Fibroblast of pulmonary artery (primary cell): ENCODE data around the gene EP400.

ENCODE experiments used
- DNase-seq: peaks from one replicate; pipeline ENCODE4 v3.0.0-alpha.2; 2010; ENCODE audit warnings: low read depth
- H3K4me3 ChIP-seq: replicated peaks from 2 replicates; pipeline ENCODE4 v1.5.1; 2011; ENCODE audit warnings: low read depth, mild to moderate bottlenecking, control low read depth, low read length, moderate library complexity
- CTCF ChIP-seq: IDR thresholded peaks from 2 replicates; pipeline ENCODE4 v1.5.1; 2011; ENCODE audit warnings: mild to moderate bottlenecking, control low read depth, low read length, inconsistent platforms; ENCODE audit errors: missing control alignments

The EP400 gene

GRCh38 chr12:132055535-132056096 is 105.9 kb downstream of the EP400 start:
- H3K4me3 ChIP-seq: no peak overlapping the region
- no peak for TF ChIP-seq CTCF

GRCh38 chr12:132056320-132056719 is 106.6 kb downstream of the EP400 start:
- no peak for DNase-seq
- no peak overlapping the region for H3K4me3 ChIP-seq
- TF ChIP-seq CTCF: no peak

More at GRCh38 chr12:132055535-132056096, 105.9 kb downstream of the EP400 start:
- no peak for DNase-seq

GRCh38 chr12:132056951-132057350 is 107.2 kb downstream of the EP400 start:
- DNase-seq: no peak
- TF ChIP-seq CTCF: no peak
- H3K4me3 ChIP-seq: no peak overlapping the region

- no peak overlapping the region for H3K4me3 ChIP-seq
- TF ChIP-seq CTCF: no peak
- DNase-seq: no peak
These were observed 107.9 kb downstream of the EP400 start for GRCh38 chr12:132057691-132058090.

GRCh38 chr12:132061197-132061596 is 111.5 kb downstream of the EP400 start:
- no peak for TF ChIP-seq CTCF
- H3K4me3 ChIP-seq: no peak overlapping the region
- DNase-seq: no peak

- DNase-seq: no peak
- no peak overlapping the region for H3K4me3 ChIP-seq
- no peak for TF ChIP-seq CTCF
These were observed 112.1 kb downstream of the EP400 start for GRCh38 chr12:132061641-132062430.

GRCh38 chr12:132062481-132062880 is 112.7 kb downstream of the EP400 start:
- no peak overlapping the region for H3K4me3 ChIP-seq
- DNase-seq: no peak
- TF ChIP-seq CTCF: no peak
